GM21526 (cell line): ENCODE measurements around the gene RET.
"Not testable (repeated sequence)": the region's sequence is repeated elsewhere in the genome, so short reads cannot be mapped to it uniquely, and the experiment has no call there.

Source experiments
- ATAC-seq: cut with Tn5 transposase; IDR thresholded peaks from one replicate; pipeline ENCODE4 v1.9.1; 2021; ENCODE audit warnings: moderate library complexity; ENCODE audit not compliant: unreplicated experiment, low FRiP score

RET gene

DNA sequence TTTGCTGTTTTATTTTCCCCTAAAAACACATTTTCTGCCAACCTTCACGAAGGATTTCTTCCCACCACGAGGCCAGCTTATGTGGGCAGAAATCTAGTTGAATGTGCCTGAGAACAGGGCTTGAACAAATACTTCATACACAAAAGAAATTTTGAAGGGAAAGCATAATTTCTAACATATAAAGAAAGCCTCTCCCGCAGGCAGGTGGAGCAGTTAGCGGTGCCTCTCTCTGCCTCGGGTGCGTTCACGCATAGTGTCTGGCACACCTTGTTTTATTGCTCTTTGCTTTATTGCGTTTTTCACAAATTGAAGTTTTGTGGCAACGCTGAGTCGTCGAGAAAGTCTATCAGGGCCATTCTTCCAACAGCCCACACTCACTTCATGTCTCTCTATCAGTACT lies 54.4 kb downstream of the RET start:
- ATAC-seq = no peak

DNA sequence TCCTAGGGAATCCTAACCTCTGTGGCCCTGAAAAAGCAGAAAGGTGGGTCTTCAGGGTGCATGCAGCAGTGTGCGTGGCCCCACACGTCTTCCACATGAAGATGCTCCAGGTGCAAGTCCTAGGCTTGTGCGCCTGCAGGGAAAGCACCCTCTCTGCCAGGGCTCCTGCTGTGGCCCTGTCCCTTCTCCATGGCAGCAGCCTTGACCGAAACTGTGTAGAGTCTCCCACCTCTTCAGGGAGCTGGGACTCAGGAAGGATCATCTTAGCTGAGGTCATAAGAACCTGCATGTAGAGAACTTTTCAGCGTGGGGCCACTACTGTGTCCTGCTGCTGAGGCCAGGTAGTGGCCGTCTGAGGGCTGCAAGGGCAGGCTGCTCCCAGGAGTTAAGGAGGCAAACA lies 55.0 kb downstream of the RET start:
- no peak for ATAC-seq

DNA sequence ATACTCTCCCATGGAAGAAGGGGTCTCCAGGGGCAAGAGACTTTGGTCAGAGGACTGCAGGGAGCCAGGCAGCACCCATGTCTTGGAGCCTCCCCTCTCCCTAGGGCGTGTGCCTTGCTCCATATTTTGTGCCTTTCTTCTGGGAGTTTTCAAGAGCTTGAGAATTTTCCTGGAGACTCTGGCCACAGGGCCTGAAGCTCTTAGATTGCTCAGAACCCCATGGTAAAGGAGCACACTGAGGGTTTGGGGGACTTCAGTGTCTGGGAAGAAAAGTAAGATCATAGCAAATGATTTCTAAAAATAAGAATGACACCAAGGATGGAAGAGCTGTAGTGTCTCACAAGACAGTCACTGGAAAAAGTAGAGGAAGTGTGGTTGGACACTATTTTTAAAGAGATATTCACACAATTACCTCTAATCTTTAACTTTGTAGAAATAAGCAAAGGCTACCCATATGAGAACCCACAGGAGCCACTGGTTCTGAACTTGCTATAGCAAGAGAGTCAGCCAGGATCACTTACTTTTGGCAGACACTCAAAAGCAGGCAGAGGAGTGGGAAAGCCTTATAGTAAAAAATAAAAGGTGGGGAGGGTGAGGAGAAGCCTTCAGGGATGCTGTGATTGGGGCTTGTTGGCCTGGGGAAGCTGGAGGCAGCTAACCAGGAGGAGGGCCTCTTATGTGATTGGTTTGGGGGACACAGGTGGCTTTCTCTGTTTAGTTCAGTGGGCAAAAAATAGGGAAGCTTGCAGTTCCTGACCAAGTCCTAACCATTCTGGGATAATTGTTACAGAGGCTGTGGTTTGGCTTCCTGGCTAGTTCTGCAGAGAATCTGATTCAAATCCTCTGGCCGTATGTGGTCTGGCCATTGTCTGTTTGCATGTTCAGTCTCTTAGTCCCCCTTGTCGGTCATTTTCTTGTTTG lies 56.3 kb downstream of the RET start:
- no peak for ATAC-seq

DNA sequence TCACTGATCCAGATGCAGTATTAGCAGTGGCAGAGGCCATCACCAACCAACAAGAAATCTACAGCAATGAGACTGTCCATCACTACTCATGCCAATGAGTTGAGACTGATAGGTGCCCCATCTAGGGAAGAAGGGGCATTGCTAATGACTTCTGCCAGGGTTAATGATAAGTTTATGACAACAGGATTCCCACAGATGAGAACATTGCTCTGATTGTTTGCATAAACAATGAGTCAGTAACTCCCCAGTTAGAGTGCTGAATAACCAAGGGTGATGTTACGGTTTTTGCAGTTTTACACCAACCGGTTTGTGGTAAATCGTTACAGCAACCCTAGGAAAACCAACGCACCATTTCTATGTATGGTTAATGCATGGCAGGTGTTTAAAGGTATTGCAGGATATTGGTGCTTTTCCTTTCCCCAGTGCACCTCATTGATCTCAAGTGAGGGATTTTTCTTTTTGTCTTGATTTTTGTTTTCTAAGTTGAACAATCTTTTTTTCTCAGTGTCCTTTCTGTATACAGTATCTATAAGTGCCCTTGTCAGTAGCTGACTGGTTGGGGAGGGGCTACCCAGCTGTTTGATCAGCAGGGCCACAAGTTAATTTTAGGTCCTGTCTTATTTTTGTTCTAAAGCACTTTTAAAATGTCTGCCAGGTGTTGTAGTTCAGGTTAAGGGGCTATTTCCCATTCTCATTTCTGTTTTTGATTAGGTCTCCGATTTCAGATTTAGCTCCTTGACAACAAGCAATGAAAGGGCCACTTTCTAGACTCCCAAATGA lies 57.4 kb downstream of the RET start:
- no peak for ATAC-seq

DNA sequence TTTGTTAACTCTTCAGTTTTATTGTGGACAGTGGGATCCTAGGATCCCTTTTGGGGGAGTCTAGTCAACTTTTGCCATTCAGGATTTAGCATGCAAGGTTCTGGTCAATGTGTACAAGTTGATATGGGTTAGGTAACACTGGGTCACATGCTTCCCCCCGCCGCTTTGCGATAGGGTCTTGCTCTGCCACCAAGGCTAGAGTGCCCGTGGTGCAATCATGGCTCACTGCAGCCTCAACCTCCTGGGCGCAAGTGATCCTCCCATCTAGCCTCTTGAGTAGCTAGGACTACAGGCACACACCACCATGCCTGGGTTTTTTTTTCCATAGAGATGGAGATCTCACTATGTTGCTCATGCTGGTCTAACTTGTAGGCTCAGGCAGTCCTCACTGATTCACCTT lies 58.2 kb downstream of the RET start:
- ATAC-seq = no peak

DNA sequence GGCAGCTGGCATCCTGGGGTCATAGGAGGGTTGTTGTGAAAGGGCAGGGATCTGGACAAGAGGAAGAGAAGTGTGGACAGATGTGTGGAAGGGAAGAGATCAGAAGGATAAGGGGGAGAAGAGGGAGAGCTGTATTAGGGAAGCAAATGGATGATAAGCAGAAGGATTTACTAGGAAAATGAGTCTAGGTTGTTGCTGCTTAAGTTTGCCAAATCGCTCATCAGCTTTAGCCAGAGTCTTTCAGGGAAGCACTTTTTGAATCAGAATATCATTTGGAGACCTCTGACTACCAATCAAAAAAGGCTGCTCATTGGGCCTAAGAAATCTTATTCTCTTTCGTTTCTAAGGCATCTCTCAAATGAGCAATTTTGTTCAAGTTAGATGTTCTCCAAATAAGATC lies 58.8 kb downstream of the RET start:
- no peak for ATAC-seq

DNA sequence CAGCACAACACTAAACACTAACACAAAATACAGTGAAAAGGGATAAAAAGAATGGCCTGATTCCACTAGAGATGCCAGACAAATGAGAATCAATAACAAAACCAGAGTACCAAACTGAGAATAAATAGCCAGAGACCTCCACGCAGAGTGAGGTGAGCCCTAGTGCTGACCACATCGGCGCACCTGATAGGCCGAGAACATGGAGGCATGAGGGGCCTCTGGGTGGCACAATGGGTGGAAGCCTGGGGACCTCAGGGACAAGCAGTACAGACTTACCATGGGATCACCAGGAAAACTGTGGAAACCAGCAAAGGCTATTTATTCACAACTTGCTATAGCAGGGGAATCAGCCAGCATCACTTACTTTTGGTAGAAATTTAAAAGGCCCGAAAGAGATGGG lies 59.6 kb downstream of the RET start:
- no peak for ATAC-seq

DNA sequence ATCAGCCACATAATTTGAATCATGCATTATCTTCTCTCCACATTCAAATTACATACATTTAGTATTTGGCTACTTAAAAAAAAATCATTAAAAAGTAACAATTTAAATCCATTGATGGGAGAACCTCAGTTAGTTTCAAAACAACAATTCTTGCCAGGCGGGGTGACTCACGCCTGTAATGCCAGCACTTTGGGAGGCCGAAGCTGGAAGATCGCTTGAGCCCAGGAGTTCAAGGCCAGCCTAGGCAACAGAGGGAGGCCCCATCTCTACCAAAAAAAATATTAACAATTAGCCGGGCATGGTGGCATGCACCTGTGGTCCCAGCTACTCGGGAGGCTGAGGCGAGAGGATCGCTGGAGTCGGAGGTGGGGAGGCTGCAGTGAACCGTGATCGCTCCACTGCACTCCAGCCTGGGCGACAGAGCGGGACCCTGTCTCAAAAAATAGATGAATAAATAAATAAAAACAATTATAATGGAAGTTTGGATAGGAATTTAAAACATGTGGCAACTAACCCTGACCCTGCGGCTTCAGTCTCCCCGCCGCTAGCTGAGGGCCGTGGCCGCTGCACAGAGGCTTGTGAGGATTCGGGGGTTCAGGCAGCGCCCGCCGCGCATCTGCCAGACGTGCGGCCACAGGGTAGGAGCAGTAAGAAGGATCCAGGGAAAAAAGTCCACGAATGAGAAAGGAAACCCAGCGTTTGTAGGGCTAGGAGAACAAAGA lies 60.3 kb downstream of the RET start:
- no peak for ATAC-seq

DNA sequence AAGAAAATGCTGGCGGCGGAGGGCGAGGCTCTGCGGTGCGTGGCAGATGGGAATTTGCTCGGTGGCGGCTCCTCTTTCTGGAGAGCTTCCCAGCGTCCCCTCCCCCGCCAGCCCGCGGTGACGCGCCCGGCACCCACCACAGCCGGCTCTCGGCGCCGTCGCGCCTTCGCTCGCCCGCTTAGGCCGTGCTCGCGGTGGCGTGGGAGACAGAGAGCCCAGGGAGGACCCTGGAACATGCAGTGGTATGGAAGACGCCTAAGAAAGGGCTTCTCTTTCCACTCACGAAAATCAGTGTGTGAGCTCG lies 60.8 kb downstream of the RET start:
- no peak for ATAC-seq

DNA sequence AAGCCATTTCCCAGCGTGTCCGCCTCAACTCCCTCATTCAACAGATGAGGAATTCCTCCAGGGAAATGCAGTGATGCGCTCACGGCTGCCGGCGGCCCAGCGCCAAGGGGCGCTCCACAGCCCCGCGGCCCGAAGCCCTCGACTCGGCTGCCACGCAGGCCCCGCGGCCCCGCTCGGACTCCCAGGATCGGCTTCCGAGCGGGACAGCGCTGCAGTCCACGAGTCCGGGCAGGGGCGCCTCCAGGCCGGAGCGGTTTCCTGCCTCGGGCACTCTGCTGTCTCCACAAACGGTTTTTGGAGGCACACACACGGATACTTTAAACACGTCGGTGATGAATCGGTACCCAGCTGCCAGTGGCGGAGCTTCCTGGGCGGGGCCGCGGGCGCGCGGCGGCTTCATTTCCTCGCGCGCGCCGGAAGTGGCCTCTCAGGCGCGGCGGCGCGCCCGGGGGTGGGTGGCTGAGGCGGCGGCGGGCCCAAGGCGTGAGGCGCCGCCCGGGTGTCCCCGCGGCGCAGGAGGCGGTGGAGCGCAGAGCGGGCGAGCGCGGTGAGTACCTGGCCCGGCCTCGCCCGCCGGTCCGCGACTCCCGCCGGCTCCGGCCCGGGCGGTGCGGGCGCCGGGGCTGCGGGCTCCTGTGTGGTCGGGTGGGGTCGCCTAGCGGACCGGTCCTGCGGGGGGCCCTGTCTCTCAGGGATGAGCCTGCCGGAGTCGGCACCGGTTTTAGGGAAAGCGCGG lies 61.3 kb downstream of the RET start, which contains the start of gene CSGALNACT2:
Gene CSGALNACT2, plus strand, starts transcription at position 425 of the 736 bp plus-strand sequence. CDS start 16,705 bp downstream, outside the sequence.
- ATAC-seq = peak; percentile 75

DNA sequence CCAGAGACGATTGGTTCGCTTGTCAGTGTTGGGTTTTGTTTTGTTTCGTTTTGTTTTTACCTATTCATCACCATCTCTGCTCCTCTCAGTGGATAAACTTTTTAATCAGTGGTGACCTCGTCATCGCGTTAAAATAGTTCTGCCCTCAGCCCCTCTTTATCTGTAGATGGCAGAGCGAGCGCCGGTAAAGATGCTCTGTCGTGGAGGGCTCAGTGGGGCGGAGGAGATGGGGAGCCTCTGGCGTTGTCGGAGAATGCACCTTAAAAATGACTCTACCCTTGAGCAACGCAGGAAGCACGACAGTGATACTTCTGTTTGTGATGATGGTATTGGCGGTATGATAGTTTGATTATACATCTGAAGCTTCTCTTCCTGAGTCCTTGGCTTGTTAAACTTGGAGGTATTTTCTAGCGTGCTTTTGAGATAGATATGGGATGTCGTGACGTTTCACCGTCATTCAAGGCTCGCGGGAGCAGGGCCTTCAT lies 61.9 kb downstream of the RET start:
- ATAC-seq = peak; percentile 34

DNA sequence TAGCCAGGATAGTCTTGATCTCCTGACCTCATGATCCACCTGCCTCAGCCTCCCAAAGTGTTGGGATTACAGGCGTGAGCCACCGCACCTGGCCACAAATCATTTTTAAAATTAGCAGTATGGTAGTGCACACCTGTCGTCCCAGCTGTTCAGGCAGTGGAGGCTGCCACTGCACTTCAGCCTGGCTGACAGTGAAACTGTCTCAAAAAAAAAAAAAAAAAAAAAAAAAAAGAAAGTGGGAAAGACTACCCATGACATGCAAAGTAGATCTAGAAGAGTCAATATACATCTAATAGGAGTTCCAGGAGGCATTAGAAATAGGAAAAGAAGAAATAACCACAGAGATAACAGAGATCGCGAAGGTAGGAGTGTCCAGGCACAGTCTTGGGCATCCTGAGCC lies 64.6 kb downstream of the RET start:
- no peak for ATAC-seq

DNA sequence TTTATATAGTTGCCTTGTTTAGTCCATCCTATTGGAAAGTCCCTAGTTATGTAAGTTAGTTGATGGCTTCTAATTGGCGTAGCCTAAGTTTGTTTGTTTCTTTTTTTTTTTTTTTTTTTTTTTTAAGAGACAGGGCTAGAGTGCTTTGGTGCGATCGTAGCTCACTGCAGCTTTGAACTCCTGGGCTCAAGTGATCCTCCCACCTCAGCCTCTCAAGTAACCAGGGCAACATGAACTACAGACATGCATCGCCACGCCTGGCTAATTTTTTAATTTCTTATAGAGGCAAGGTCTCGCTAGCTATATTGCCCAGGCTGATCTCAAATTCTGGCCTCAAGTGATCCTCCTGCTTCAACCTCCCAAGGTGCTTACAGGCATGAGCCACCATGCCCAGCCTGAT lies 68.4 kb downstream of the RET start:
- no peak for ATAC-seq

DNA sequence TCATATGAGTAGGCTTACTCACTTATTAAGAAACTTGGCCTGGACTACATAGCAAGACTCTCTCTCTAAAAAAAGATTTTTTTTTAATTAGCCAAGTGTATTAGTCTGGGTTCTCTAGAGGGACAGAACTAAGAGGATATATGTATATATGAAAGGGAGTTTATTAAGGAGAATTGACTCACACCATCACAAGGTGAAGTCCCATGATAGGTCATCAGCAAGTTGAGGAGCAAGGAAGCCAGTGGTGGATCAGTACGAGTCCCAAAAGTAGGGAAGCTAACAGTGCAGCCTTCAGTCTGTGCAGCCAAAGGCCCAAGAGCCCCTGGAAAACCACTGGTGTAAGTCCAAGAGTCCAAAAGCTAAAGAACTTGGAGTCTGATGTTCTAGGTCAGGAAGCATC lies 69.1 kb downstream of the RET start:
- not testable (repeated sequence) for ATAC-seq

DNA sequence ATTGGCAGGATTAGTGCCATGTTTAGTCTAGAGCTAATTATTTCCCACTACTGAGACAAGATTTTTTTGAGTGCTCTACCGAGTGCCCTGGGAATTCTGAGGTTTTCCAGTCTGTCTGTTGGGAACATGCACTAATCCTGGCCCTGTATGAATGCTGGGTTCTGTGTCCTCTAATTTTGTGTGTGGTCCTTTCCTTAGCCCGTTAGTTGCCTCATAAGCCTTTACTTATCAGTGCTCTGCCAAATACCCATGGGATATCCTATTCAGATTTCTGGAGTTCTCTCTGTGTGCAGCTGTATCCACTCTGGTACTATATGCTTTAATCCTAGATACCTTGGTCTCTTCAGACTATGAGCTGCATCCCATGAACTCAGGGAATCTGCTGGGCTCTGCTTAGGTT lies 74.5 kb downstream of the RET start:
- no peak for ATAC-seq

DNA sequence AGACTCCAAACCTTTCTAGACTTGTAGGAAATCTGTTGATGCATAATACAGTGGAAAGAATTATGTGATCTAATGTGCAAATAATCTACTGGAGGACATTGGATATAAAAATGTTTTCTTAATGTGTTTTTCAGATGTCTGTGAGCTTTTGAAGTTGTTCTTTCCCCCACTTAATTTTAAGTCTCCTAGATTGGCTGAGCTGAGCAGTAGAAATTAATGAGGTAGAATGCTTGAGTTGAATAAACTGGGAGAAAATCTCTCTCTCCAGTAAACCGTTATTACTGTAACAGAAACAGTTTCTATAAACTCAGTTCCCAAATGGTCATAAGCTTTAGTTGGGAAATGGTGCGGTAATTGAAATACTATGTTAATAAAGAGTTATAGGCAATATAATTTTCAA lies 77.0 kb downstream of the RET start:
- no peak for ATAC-seq

DNA sequence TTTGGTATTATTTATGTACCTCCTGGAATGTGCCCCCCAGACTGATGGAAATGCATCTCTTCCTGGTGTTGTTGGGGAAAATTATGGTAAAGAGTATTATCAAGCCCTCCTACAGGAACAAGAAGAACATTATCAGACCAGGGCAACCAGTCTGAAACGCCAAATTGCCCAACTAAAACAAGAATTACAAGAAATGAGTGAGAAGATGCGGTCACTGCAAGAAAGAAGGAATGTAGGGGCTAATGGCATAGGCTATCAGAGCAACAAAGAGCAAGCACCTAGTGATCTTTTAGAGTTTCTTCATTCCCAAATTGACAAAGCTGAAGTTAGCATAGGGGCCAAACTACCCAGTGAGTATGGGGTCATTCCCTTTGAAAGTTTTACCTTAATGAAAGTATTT lies 78.4 kb downstream of the RET start:
- no peak for ATAC-seq

DNA sequence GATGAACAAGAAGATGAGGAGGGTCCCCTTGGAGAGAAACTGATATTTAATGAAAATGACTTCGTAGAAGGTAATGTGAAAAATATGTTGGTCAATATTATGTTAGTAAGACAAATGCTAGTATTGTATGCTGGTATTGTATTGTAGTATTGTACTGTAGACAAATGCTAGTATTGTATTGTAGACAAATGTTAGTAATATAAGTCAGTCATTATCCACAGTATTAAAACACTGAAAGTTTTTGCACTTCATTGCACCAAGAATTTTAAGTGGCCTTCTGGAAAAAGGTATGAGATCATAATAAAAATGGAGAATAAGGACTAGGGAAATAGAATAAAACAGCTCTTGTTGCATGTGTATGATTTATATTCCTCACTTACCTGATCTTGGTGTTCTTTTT lies 78.9 kb downstream of the RET start:
- ATAC-seq = no peak

DNA sequence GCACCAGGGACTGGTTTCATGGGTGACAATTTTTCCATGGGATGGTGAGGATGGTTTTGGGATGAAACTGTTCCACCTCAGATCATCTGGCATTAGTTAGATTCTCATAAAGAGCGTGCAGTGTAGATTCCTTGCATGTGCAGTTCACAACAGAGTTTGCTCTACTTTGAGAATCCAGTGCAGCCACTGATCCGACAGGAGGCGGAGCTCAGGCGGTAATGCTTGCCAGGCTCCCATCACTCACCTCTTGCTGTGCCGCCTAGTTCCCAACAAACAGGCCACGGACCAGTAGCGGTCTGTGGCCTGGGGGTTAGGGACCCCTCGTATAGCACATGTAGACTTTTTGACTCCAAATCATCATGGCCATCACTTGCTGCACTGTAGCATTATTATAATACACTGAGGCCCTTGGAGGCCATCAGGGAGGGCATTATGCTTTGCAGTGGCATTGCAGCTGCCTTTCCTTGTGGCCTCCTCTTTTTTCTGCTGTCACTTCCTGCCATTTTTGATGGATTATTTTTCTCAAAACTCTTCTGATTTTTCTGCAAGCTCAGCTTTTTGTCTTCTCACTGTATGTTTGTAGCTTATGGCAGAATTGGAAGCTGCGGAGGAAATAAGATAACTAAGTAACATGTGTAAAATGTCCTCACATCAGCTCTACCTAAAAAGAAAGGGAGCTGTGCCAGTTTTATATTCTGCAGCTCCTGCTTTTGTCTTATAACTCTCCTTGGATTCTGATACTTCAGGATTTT lies 79.9 kb downstream of the RET start:
- no peak for ATAC-seq

DNA sequence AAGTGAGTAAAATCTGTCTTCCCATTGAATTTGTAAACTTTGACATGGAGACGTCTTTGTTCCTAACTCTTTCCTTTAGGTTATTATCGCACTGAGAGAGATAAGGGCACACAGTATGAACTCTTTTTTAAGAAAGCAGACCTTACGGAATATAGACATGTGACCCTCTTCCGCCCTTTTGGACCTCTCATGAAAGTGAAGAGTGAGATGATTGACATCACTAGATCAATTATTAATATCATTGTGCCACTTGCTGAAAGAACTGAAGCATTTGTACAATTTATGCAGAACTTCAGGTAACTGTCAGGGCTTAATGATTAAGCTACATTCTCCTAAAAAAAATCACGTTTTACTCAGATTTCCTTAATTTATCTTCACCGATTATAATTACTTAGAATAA lies 81.8 kb downstream of the RET start:
- no peak for ATAC-seq
